MG63 (cell line): Measurements from ENCODE around the gene SYNGR1. TPM values are rescaled to one million over a fixed set of nuclear protein-coding genes. Genes with fewer than 3 reads are reported as not detected.

Source experiments
- total RNA-seq: library from RNA; depleted of rRNA; stranded (reverse); fragments of >200 nt; shearing (Covaris generic); gene quantifications from 2 replicates; pipeline ENCODE4 v1.2.3, GENCODE V29; 2014; ENCODE audit warnings: low replicate concordance; rRNA removed

Gene SYNGR1
- total RNA-seq, 1 experiment from 2014 or later = 58.3 TPM

Other genes starting within 250 kb of the SYNGR1 start
- gene CBX7, start 197.3 kb upstream of the SYNGR1 start, total RNA-seq = 7.9 and 13.6 TPM in 2 replicates
- 0.13 and 0.57 TPM in 2 replicates for gene PDGFB, start 105.0 kb upstream of the SYNGR1 start, total RNA-seq
- 2,271 and 3,763 TPM in 2 replicates for gene RPL3, start 30.4 kb upstream of the SYNGR1 start, total RNA-seq
- gene TAB1, start 49.8 kb downstream of the SYNGR1 start, total RNA-seq = 24.1 and 32.9 TPM in 2 replicates
- gene MGAT3, start 107.0 kb downstream of the SYNGR1 start, total RNA-seq = 0.20 TPM in 1 of 2 replicates, not detected in the other
- gene MIEF1, start 152.3 kb downstream of the SYNGR1 start, total RNA-seq = 32.3 and 32.7 TPM in 2 replicates
- gene ATF4, start 170.6 kb downstream of the SYNGR1 start, total RNA-seq = 345 and 436 TPM in 2 replicates
- gene RPS19BP1, start 182.8 kb downstream of the SYNGR1 start, total RNA-seq = 138 and 161 TPM in 2 replicates
- gene CACNA1I, start 220.8 kb downstream of the SYNGR1 start, total RNA-seq = not detected in 2 replicates